GM08714 (cell line): ENCODE data around the gene HEG1.

Experiments
- H3K4me3 ChIP-seq: fragments of 200-500 bp; sonication (Bioruptor generic); 2 replicates; pipeline ENCODE4 v1.5.1; 2014; ENCODE audit warnings: mild to moderate bottlenecking, low read length, inconsistent platforms
- ZNF274 ChIP-seq: IDR thresholded peaks from 2 replicates; pipeline ENCODE4 v1.6.1; 2012; ENCODE audit warnings: mild to moderate bottlenecking, low read depth, low read length

Gene HEG1

DNA sequence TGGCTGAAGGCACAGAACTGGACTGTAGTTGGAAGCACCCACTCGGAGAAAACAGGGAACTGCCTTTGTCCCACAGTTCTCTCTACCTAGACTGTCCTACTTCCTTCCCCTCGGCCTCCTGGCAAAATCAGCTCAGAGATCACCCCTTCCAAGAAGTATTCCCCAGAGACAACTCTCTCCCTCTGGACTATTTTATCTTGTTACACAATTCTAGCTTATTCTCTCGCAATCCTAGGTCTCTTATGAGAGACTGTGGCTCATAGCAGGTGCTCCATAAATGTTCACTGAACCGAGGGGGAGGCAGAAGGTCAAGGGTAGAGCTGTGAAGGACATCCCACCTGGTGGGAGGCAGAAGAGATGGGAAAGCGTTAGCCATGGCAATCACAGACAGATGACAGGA is 10.6 kb downstream of the HEG1 start:
- TF ChIP-seq ZNF274: no peak

DNA sequence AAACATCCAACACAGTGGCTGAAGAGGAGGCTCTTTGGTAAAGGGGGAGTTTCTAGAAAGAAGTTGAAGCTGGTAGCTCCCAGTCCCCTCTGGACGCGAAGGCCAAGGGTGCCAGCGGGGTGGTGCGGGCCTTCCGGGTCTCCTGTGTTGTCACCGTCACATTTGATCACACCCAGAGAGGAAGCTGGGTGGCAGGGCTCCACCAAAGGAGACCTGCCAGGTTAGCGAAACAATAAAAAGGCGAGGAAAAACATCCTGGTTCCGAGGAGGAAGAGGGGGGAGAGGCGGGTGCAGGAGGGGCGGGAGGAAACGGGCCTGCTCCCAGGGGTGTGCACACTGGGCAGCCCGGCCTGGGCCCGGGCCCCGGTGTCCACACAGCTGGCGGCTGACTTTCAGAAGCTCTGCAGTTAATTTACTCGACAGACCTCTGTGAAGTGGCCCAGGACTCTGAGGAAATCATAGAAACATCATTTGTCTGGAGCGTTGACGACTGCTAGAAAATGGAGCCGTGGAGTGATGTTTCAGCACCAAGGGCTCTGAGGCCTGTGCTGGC is 12.1 kb downstream of the HEG1 start:
- no peak for TF ChIP-seq ZNF274
- H3K4me3 ChIP-seq: no peak overlapping the region

More for the DNA sequence above, 10.6 kb downstream of the HEG1 start:
- H3K4me3 ChIP-seq: no peak overlapping the region

DNA sequence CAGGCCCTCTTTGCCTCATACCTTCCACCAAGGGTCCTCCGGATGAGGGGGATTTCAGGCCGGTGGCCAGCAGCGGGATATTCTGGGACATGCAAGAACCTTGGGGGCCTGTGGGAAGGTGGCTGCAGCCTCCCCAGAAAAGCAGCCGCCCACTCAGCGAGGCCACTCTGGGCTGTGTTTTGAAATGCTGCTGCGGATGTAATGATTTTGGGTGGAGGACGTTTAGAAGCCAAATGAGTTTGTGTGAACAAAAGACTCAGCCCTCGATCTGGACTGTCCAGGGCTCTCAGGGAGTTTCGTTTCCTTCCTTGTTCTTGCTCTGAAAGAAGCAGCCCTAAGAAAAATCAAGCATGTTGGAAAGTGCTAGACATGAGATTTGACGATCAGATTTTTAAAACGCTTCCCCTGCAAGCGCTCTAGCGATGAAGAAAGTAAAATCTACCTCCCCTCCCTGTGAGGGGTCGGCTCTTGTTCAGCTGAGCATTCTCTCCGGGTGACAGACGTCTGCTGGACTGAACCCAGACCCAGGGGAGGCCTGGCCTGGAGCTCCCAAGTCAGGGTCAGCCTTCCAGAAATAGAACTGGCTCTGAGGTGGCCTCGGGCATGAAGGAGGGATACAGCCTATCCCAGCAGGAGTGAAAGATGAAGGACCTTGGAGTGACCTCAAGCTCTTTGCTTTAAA is 12.9 kb downstream of the HEG1 start:
- no peak overlapping the region for H3K4me3 ChIP-seq
- TF ChIP-seq ZNF274: no peak

DNA sequence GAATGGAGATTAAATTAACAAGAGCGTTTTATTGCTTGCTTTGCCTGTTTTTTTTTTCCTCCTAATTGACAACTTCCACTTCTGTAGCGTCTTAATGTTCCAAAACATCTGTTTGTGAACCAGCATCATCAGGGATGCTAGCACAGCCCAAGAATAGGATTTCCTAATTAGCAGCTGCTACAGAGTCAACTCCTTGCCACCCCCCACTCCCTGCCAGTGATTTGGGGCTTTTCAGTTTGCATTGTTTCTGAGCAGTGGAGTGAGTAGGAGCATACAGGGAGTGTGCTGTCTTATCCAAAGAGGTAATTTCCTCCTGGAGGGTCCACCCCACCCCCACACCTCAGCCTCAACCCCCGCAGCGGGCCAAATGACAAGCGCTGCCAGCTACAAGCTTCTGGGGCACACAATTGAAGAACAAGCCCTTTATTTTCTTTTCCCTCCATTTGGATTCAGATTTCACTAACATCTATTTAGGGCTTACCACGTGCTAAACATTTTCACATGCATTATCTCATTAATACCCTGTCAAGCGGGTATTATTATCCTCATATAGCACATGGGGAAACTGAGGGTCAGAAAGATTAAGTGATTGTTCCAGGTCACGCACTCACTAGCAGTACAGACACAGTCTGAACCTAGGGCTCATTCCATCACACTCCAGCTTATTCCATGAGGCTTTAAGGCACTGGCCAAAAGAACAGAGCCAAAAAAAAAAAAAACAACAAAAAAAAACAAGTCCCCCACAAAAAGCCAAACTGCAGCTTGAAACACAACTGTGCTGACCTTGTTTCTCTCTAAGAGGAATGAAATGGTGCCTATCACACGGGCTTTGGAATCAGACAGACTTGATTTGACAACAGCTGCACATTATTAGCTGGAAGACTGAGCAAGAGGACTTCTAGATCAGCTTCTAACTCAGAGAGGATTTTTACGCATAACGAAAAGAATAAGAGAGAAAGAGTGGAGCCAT is 16.4 kb downstream of the HEG1 start:
- no peak overlapping the region for H3K4me3 ChIP-seq
- no peak for TF ChIP-seq ZNF274

DNA sequence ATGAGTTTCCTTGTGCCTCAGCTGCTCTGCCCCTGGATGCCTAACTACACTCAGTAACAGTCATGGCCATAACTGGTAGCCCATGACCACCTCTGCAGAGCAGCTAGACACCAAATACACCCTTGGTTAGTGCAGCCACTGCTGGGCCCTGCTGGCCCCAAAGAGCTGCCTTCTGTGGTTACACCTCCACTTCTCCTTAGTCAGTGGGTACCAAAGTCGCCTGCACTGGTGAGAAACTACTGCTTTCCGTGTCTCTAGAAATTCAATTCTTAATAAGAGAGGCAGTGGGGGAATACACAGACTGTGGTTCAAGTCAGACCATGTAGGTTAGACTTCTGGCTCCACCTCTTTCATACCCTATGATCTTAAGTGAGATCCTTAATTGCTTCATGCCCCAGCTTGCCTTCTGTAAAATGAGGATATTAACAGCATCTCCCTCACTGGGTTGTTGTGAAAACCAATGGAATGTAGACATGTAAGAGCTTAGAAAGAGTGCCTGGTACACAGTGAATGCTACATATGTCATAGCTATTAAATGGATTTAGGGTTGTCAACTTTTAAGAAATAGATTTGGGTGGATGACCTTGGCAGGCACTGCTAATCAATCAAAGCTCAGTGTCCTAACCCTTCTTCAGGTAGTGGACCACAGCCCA is 18.2 kb downstream of the HEG1 start:
- no peak for TF ChIP-seq ZNF274
- no peak overlapping the region for H3K4me3 ChIP-seq

DNA sequence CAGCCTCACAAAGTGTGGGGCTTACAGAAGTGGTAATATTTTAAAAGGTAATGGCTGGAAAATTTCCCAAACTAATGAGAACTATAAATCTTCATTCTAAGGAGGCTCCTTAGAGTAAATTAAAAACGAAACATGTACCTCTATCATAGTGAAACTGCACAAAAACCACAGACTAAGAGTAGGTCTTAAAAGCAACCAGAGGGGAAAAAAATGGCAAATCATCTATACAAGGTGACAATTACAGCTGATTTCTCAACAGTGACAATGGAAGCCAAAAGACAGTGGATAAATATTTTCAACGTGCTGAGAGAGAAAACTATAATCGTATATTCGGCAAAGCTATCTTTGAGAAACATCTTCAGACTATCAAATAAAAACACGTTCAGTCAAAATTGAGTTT is 20.6 kb downstream of the HEG1 start:
- no peak for TF ChIP-seq ZNF274
- no peak overlapping the region for H3K4me3 ChIP-seq

DNA sequence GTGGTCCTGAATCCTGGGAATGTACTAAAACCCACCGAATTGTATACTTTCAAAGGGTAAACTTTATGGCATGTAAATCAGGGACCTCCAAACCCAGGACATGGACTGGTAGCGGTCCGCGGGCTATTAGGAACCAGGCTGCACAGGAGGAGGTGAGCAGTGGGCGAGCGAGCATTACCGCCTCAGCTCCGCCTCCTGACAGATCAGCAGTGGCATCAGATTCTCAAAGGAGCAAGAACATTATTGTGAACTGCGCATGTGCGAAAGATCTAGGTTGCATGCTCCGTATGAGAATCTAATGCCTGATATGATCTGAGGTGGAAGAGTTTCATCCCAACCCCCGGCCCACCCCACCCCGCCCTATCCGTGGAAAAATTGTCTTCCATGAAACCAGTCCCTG is 22.2 kb downstream of the HEG1 start:
- TF ChIP-seq ZNF274: no peak
- no peak overlapping the region for H3K4me3 ChIP-seq

DNA sequence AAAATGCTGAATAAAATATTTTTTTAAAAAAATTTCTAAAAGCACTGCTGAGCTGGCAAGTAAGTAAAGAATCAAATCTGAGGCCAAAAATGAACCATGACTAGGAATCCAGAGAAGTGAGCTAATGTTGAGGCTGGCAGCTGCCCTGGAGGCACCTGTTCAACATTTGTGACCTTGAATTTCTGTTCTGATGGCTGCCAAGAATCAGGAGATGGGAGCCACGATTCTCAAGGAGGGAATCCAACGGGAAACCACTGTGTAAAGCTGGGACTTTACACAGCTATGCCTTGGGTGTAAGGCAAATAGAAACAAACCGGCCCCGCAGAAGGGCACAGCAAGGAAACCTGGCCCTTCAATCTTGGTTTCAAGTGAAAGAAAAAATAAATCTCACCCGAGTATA is 22.7 kb downstream of the HEG1 start:
- TF ChIP-seq ZNF274: no peak
- no peak overlapping the region for H3K4me3 ChIP-seq

DNA sequence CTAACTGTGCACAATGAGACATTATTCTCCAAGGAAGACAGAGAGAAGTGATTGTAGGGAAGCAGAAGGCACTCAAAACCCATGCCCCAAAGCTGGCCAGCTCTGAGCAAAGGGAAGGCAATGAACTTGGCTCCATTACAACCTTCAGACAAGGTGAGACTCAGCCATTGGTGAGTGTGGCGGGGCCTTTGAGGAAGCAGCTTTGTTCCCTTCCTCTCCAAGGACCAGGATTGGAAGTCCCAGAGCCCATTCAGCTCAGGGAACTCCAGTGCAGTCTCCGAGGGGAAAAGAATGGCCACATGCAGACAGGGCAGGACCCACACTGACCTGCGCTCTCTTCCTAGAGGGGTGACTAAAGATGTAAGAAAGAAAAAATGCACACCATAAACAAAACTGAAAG is 23.1 kb downstream of the HEG1 start:
- no peak for TF ChIP-seq ZNF274
- no peak overlapping the region for H3K4me3 ChIP-seq

DNA sequence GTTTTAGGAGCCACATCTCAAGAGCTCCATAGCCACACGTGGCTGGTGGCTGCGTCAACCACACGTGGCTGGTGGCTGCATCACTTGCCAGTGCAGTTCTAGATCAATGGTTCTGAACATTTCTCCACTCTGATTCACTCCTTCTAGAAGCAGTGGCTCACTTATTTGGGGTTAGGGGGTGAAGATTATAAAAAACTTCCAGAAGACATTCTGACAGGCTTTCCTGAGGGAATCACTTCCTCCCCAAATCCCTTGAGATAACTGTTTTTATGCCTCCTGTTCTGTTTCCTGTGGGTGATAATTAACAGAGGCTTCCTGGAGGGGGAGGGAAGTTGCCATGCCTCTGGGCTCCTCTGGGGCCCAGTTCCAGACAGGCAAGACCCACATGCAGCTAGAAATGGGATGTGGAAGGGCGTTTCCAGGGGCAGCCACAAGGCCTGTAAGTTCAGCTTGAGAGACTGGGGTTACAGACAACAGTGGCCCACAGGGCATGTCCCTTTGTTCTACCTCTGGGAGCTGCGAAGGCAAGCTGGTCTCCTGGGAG is 23.6 kb downstream of the HEG1 start:
- H3K4me3 ChIP-seq: no peak overlapping the region
- TF ChIP-seq ZNF274: no peak

DNA sequence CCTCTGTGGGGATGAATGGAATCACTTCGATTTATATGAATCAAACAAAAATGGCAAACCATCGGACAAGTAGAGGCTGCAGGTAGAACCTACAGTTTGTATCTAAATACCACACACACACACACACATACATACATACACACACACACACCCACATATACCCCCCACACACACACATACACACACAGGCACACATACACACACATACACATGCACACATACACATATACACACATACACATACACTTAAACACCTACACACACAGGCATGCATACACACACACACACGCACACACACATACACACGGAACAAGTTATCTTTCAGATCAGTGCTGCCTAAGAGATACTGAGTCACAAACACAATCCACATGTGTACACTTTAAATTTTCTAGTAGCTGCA is 24.3 kb downstream of the HEG1 start:
- H3K4me3 ChIP-seq: no peak overlapping the region
- no peak for TF ChIP-seq ZNF274

DNA sequence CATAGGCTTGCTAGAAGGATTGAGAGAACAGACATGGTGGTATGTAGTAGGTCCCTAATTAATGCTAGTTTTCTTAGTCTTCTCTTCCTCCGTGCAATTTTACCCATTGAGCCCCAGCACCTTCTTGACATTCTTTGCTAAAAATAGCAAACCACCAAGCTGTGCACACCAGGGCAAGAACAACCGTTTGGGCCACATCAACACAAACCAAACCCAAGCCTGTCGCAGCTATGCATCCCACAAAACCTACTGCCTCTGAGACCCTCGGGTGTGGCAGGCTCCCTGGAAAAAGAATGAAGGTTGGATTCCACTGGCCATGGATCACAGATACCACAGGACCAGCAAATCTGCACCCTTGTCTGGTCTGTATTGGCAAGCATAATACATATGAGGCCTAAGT is 27.1 kb downstream of the HEG1 start:
- no peak for TF ChIP-seq ZNF274
- H3K4me3 ChIP-seq: no peak overlapping the region

DNA sequence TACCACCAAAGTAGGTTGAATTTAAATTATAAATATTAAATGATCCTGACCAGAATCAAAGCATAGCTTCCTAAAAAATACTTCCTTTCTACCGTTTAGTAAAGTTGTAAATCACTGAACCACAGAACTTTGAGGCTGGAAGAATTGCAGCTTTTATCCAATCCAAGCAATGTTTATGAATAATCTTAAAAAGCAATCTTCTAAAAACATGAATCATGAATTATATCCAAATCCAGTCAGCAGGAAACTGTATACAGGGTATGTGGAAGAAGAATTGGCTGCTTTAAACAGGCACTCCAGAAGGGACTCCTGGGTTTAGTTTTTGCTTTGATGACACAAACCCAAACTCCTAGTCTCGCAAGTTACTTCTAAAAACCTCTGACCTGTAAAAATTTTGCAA is 30.2 kb downstream of the HEG1 start:
- TF ChIP-seq ZNF274: no peak
- no peak overlapping the region for H3K4me3 ChIP-seq

DNA sequence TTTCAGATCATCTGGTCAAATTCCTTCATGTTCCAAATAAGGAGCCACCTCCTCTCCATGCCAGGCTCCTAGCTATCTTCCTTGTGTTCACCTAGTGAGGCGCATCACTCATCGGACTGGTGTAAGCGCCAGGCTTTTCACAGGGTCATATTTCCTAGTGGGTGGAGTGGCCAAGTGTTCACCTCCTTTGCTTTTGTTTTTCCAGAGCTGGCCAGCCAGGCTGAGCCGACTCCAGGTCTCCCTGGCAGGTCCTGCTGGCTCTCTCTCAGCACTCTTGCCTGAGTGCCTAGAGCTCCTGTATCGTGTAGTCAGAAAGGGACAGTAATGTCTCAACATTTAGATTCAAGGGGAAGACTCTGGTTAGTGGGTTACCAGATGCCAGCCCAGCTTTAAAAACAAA is 31.0 kb downstream of the HEG1 start:
- TF ChIP-seq ZNF274: no peak
- no peak overlapping the region for H3K4me3 ChIP-seq
